ENCODE data around the gene RAD51B.

- TF ChIP-seq CTCF (optimal IDR thresholded peaks at IDR 0.05 in 1 of 3, IDR thresholded peaks at IDR 0.05 in 1 of 3, conservative IDR thresholded peaks at IDR 0.05 in 1 of 3; ENCODE audit: extremely low read depth in 1 of 3, insufficient read depth in 2 of 3, low read length in 3 of 3) (no peak), EZH2 (IDR thresholded peaks at IDR 0.05; ENCODE audit: low read length) (no peak)
Measured at GRCh38 chr14:67967206-67967605, 147.6 kb downstream of the RAD51B start.

All from keratinocyte (primary cell).